ENCODE data around the gene TP53INP2.
"Not testable (repeated sequence)": the region's sequence is repeated elsewhere in the genome, so short reads cannot be mapped to it uniquely, and the experiment has no call there.

Gene TP53INP2, protein sequence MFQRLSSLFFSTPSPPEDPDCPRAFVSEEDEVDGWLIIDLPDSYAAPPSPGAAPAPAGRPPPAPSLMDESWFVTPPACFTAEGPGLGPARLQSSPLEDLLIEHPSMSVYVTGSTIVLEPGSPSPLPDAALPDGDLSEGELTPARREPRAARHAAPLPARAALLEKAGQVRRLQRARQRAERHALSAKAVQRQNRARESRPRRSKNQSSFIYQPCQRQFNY

DNA sequence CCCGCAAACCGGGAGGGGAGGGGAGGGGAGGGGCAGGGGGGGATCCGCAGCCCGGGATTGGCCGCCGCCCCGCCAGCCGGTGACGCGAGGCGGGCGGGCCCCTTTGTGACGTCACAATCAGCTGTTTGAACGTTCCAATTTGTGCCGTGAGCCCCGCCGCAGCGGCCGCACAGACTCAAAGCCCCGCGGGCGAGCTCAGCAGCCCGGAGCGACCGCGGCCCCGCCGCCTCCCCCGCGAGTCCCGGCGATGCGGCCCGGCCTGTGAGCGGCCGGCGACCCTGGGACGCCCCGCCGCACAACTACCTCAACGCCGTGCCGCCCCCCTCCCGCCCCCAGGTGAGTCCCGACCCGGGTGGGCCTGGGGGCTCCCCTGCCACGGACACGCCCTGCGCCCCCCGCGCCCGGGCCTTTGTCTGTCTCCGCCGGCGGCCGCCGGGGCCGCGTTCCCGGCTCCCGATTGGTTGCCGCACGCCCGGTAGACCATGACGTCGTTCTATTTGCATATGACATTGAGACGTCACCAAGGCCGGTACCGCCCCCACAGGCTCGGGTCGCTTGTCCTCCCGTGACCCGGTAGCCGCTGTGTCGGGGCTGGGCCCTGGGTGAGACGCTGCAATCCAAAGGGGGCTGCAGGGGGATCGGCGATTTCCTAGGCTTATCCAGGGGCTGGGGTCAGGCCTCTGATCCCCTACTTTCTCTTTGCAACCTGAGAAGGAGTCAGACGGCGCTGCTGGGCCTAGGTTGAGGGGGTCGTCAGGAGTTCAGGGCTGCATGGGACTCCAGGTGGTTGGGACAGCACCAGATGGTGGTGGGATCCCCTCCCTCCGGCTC lies at the start of gene TP53INP2:
TP53INP2 (plus strand) TSS at position 168 of the 831 bp plus-strand sequence. CDS start 4,396 bp downstream, outside the sequence.
- ATAC-seq, result peak; percentile 52 to 55

DNA sequence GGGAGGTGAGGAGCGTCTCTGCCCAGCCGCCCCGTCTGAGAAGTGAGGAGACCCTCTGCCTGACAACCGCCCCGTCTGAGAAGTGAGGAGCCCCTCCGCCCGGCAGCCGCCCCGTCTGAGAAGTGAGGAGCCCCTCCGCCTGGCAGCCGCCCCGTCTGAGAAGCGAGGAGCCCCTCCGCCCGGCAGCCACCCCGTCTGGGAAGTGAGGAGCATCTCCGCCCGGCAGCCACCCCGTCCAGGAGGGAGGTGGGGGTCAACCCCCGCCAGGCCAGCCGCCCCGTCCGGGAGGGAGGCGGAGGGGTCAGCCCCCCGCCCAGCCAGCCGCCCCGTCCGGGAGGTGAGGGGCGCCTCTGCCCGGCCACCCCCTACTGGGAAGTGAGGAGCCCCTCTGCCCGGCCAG lies 45.5 kb upstream of the TP53INP2 start:
- not testable (repeated sequence) for ATAC-seq

DNA sequence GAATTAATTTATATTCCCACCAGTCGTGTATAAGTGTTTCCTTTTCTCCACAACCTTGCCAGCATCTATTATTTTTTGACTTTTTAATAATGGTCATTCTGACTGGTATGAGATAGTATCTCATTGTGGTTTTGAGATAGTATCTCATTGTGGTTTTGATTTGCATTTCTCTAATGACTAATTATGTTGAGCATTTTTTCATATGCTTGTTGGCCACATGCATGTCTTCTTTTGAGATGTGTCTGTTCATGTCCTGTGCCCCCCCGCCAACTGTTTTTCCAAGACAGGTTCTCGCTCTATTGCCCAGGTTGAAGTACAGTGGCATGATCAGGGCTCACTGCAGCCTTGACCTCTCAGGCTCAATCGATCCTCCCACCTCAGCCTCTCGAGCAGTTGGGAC lies 42.3 kb upstream of the TP53INP2 start:
- peak; percentile 61 to 83 for ATAC-seq

GRCh38 chr20:34663213-34663943 lies 40.8 kb upstream of the TP53INP2 start:
- ATAC-seq, result no peak

DNA sequence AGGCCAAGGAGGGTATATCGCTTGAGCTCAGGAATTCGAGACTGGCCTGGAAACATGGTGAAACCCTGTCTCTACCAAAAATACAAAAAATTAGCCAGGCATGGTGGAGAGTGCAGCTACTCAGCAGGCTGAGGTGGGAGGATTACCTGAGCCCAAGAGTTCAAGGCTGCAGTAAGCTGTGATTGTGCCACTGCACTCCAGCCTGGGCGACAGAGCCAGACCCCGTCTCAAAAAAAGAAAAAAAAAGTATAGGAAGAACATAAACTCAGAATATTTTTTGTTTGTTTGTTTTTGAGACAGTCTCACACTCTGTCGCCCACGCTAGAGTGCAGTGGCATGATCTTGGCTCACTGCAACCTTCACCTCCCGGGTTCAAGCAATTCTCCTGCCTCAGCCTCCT lies 39.4 kb upstream of the TP53INP2 start:
- not testable (repeated sequence) for ATAC-seq

GRCh38 chr20:34669094-34669493 lies 35.0 kb upstream of the TP53INP2 start:
- ATAC-seq, result no peak

DNA sequence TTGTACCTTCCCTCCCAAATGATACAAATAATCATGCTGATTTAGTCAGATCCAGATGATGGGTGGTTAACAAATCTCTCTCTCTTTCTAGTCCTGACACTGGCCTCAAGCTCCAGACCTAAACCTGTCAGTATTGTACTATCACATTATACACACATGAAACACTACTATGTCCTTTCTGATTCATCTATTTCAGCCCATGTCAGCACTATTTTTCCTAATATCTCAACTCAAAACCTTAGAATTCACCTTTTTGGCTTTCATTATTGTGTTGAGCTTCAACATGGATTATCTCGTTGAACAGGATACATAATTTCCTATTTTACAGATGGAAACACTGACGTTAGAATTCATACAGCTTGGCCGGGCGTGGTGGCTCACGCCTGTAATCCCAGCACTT lies 30.7 kb upstream of the TP53INP2 start:
- no peak for ATAC-seq

DNA sequence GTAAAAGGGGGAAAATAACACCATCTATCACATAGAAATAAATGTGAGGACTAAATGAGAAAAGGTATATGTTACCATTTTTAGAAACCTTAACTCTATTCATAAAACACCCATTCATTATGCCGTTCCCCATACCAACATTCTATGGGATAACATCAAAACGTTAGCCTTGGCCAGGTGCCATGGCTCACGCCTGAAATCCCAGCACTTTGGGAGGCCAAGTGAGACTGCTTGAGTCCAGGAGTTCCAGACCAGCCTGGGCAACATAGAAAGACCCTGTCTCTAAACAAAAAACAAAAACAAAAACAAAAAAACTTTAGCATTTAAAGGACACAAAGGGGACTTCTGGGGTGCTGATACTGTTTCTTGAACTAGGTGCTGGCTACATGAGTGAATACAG lies 28.6 kb upstream of the TP53INP2 start:
- no peak for ATAC-seq

DNA sequence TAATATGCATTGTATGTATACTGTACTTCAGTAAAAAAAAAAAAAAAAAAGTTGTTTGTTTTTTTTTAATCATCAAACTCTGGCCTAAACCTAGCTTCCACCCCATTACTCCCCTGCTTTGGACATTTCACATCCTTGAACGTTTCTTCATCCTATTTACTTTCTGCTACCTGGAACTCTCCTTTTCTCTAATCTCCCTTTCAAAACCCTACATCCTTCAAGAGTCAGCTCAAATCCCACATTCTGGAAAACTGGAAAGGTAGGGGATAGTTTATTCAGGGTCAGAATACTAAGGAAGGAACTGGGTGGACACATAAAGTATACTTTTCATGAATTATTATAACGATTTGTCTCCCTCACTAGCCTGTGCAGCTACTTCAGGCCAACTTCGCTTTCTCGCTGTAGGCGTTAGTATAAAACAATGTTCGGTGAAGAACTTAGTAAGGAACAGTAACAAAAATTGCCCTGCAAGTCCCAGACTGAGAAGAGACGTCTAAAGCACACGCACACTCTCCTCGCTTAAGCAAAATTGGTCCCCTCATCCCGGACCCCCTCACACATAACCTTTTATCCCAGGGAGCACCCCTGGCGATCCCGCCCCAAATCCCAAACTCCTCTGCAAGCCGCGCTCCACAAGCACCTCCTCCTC lies 28.0 kb upstream of the TP53INP2 start:
- ATAC-seq, result no peak

- peak; percentile 97 to 98 for ATAC-seq
Observed at GRCh38 chr20:34676642-34677373, 27.3 kb upstream of the TP53INP2 start, which contains the start of gene PIGU. PIGU (minus strand) TSS chr20:34677092; CDS start chr20:34677085, 7 bp downstream.

- ATAC-seq, result no peak
Observed at GRCh38 chr20:34680586-34681175, 23.5 kb upstream of the TP53INP2 start.

- ATAC-seq, result no peak
Observed at GRCh38 chr20:34683667-34684066, 20.5 kb upstream of the TP53INP2 start.

- no peak for ATAC-seq
Observed at GRCh38 chr20:34689486-34689885, 14.7 kb upstream of the TP53INP2 start.

DNA sequence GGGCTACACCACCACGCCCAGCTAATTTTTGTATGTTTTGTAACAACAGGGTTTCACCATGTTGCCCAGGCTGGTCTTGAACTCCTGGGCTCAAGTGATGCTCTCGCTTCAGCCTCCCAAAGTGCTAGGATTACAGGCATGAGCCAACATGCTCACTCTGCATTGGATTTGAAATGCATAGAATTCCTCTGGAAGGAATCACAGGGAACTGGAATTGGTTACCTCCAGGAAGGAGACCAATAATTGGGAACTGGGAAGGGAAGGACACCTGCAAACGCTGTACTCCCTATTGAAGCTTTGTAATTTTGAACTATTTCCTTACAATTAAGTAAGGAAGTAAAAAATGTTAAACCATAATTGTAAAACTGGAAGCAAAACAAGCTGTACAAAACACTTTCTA lies 12.3 kb upstream of the TP53INP2 start:
- ATAC-seq, result no peak

GRCh38 chr20:34693414-34693813 lies 10.7 kb upstream of the TP53INP2 start:
- no peak for ATAC-seq

- no peak for ATAC-seq
Observed at GRCh38 chr20:34701405-34702085, 2.6 kb upstream of the TP53INP2 start.

GRCh38 chr20:34703061-34703423 lies 1.1 kb upstream of the TP53INP2 start:
- ATAC-seq, result no peak

GRCh38 chr20:34703424-34704176 lies 544 bp upstream of the TP53INP2 start:
- no peak for ATAC-seq

GRCh38 chr20:34705008-34705396 lies 858 bp downstream of the TP53INP2 start:
- ATAC-seq, result no peak

All from activated CD4-positive, CD25-positive, alpha-beta regulatory T cell treated with anti-CD3 and anti-CD28 coated beads, Interleukin-2, amount 50 U/mL, for 24 hours (primary cell).